ENCODE data around the gene DENND2D. TPM values are rescaled to one million over a fixed set of nuclear protein-coding genes. Genes with fewer than 3 reads are reported as not detected.

DENND2D gene
- total RNA-seq, 2 donors from 2014 or later: 0.89 to 2.6 TPM

GRCh38 chr1:111234258-111234657 lies 33.8 kb upstream of the DENND2D start:
- Mint-ChIP-seq H3K36me3 (ENCODE audit: low read depth) (no peaks in the 10 kb centered on the region), H3K27ac (no peak overlapping the region), H3K9me3 (peaks cover 3% of the 10 kb centered on the region), H3K4me3 (no peak overlapping the region), H3K4me1 (peaks cover 20% of the 10 kb centered on the region), H3K27me3 (ENCODE audit: insufficient read depth) (no peaks in the 10 kb centered on the region)
- Histone ChIP-seq H3K27ac (ENCODE audit: low read depth, low read length) (no peak overlapping the region), H3K4me3 (ENCODE audit: low read length) (no peak overlapping the region), H3K36me3 (ENCODE audit: control insufficient read depth, insufficient read depth, low read length) (no peaks in the 10 kb centered on the region), H3K9me3 (ENCODE audit: control insufficient read depth, low read length) (no peaks in the 10 kb centered on the region), H3K4me1 (ENCODE audit: control insufficient read depth, insufficient read depth, low read length) (peaks cover 3% of the 10 kb centered on the region), H3K9ac (ENCODE audit: extremely low read depth, low read length, poor library complexity, severe bottlenecking) (no peak overlapping the region), H3K27me3 (ENCODE audit: control insufficient read depth, insufficient read depth, low read length, poor library complexity, severe bottlenecking) (no peaks in the 10 kb centered on the region)
- 94% methylated on average over 4 of the region's 4 CpGs for WGBS, 2 experiments (ENCODE audit: insufficient coverage in 1 of 2, insufficient read length in 1 of 2)
- DNase-seq: no peak
- TF ChIP-seq CTCF (conservative IDR thresholded peaks at IDR 0.05): no peak

- H3K27me3 ChIP-seq (ENCODE audit: control insufficient read depth, insufficient read depth, low read length, poor library complexity, severe bottlenecking): no peaks in the 10 kb centered on the region
- H3K36me3 Mint-ChIP-seq (ENCODE audit: low read depth): no peaks in the 10 kb centered on the region
- no peaks in the 10 kb centered on the region for H3K27me3 Mint-ChIP-seq (ENCODE audit: insufficient read depth)
- no peaks in the 10 kb centered on the region for H3K36me3 ChIP-seq (ENCODE audit: control insufficient read depth, insufficient read depth, low read length)
- no peaks in the 10 kb centered on the region for H3K4me1 ChIP-seq (ENCODE audit: control insufficient read depth, insufficient read depth, low read length)
- H3K4me1 Mint-ChIP-seq: peaks cover 23% of the 10 kb centered on the region
- TF ChIP-seq CTCF (conservative IDR thresholded peaks at IDR 0.05): no peak
- no peak overlapping the region for H3K27ac Mint-ChIP-seq
- H3K4me3 Mint-ChIP-seq: no peak overlapping the region
- 100% methylated on average over 2 of the region's 3 CpGs; no CpG with 5 or more reads in 1 of the 2 experiments for WGBS, 2 experiments (ENCODE audit: insufficient coverage in 1 of 2, insufficient read length in 1 of 2)
- H3K9me3 ChIP-seq (ENCODE audit: control insufficient read depth, low read length): no peaks in the 10 kb centered on the region
- no peak for DNase-seq
- H3K9ac ChIP-seq (ENCODE audit: extremely low read depth, low read length, poor library complexity, severe bottlenecking): no peak overlapping the region
- H3K4me3 ChIP-seq (ENCODE audit: low read length): no peak overlapping the region
- peaks cover 8% of the 10 kb centered on the region for H3K9me3 Mint-ChIP-seq
- no peak overlapping the region for H3K27ac ChIP-seq (ENCODE audit: low read depth, low read length)
These were observed 31.7 kb upstream of the DENND2D start for GRCh38 chr1:111232134-111232533.

DNA sequence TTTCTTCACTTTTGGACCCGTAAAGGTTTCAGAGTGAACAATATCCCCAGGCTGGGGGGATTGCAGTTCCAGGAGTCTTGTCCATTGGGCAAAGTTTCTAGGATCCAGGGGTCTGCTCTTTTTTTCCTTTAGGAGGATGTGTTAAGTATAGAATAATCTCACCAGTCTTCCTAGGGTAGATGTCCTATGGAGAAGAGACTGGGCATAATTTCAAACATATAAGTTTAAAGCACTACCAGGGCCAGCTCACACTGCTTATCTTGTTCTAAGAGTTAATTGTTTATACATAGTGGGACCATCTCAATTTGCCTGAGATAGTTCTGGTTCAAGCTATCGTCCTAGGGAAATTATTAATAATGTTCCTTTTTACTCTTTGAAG lies 28.3 kb upstream of the DENND2D start:
- no peak overlapping the region for H3K9ac ChIP-seq (ENCODE audit: extremely low read depth, low read length, poor library complexity, severe bottlenecking)
- H3K27ac Mint-ChIP-seq: no peak overlapping the region
- H3K9me3 Mint-ChIP-seq: peaks cover 9% of the 10 kb centered on the region

More for the DNA sequence above, 28.3 kb upstream of the DENND2D start:
- H3K4me1 Mint-ChIP-seq: peaks cover 14% of the 10 kb centered on the region
- DNase-seq: no peak
- WGBS, 2 experiments (ENCODE audit: insufficient coverage in 1 of 2, insufficient read length in 1 of 2): 76% methylated on average over 2 of the region's 2 CpGs; no CpG with 5 or more reads in 1 of the 2 experiments
- H3K4me3 Mint-ChIP-seq: no peak overlapping the region
- no peaks in the 10 kb centered on the region for H3K36me3 ChIP-seq (ENCODE audit: control insufficient read depth, insufficient read depth, low read length)
- H3K27me3 ChIP-seq (ENCODE audit: control insufficient read depth, insufficient read depth, low read length, poor library complexity, severe bottlenecking): no peaks in the 10 kb centered on the region
- no peaks in the 10 kb centered on the region for H3K36me3 Mint-ChIP-seq (ENCODE audit: low read depth)
- H3K4me3 ChIP-seq (ENCODE audit: low read length): no peak overlapping the region
- no peaks in the 10 kb centered on the region for H3K27me3 Mint-ChIP-seq (ENCODE audit: insufficient read depth)
- H3K4me1 ChIP-seq (ENCODE audit: control insufficient read depth, insufficient read depth, low read length): no peaks in the 10 kb centered on the region
- no peak for TF ChIP-seq CTCF (conservative IDR thresholded peaks at IDR 0.05)
- H3K27ac ChIP-seq (ENCODE audit: low read depth, low read length): no peak overlapping the region
- H3K9me3 ChIP-seq (ENCODE audit: control insufficient read depth, low read length): no peaks in the 10 kb centered on the region

Measured in endodermal cell (in vitro differentiated cells).